ENCODE measurements around the gene GIGYF2. TPM values are rescaled to one million over a fixed set of nuclear protein-coding genes. Genes with fewer than 3 reads are reported as not detected.

Gene GIGYF2
- total and polyA plus RNA-seq, 2 of the 13 experiments (the other 11 are each of a cell fraction or from before 2014, with no cell fraction given) = 44.9 to 73.5 TPM

- no peak for TF ChIP-seq ZMYM4 (CRISPR knock-in tag; IDR thresholded peaks at IDR 0.05)
- no peak for TF ChIP-seq KDM5B (CRISPR knock-in tag; IDR thresholded peaks at IDR 0.05; ENCODE audit: borderline replicate concordance)
- TF ChIP-seq ZNF567 (CRISPR knock-in tag; IDR thresholded peaks at IDR 0.05; ENCODE audit: borderline replicate concordance) = no peak
- TF ChIP-seq WIZ (CRISPR knock-in tag; IDR thresholded peaks at IDR 0.05) = no peak
- no peak for TF ChIP-seq TERF1 (CRISPR knock-in tag; IDR thresholded peaks at IDR 0.05)
- TF ChIP-seq NFYC (CRISPR knock-in tag; IDR thresholded peaks at IDR 0.05) = no peak
- no peak for TF ChIP-seq ZNF468 (CRISPR knock-in tag; IDR thresholded peaks at IDR 0.05)
- TF ChIP-seq TCF7L2 (IDR thresholded peaks at IDR 0.05; ENCODE audit: low read depth, low read length) = no peak
- no peak for TF ChIP-seq RELA (CRISPR knock-in tag; IDR thresholded peaks at IDR 0.05)
- no peak for TF ChIP-seq TBX2 (CRISPR knock-in tag; IDR thresholded peaks at IDR 0.05; ENCODE audit: borderline replicate concordance)
Measured at GRCh38 chr2:232741294-232741693, 44.2 kb downstream of the GIGYF2 start (continued).

DNA sequence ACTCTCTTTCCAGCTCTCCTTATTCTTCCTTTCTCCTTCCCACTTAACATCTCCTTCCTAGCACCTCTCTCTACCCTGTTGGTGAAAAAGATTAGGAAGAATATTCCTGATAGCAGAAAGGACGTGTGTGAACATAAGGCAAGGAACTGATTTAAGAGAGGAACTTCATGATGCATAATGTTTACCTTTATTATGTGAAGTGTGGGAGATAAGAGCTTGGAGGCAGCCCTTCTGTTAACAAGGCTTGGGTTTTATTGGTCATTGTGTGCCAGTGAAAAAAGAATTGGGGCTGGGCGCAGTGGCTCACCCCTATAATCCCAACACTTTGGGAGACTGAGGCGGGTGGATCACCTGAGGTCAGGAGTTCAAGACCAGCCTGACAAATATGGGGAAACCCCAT lies 44.8 kb downstream of the GIGYF2 start:
- in situ Hi-C loops (cut with HindIII; ENCODE audit: extremely low pct_ligation_motif_present, low pct_unique_long_range_greater_than_20kb) = no loop called here

More for the DNA sequence above, 44.8 kb downstream of the GIGYF2 start:
- H3K36me3 ChIP-seq (replicated peaks in 1 of 2; ENCODE audit: control insufficient read depth in 1 of 2, insufficient read depth in 2 of 2, low read length in 2 of 2) = peaks cover 6 to 40% of the 10 kb centered on the region in 2 experiments
- H2AFZ ChIP-seq (ENCODE audit: low read length) = no peak overlapping the region
- no peak for DNase-seq (ENCODE audit: low spot score)
- peaks cover 5% of the 10 kb centered on the region; the same call in 1 of the 2 replicates for H3K4me1 ChIP-seq (ENCODE audit: insufficient read depth, low read length)
- TF ChIP-seq SMARCC2 (IDR thresholded peaks at IDR 0.05) (no peak), ATM (IDR thresholded peaks at IDR 0.05; ENCODE audit: borderline replicate concordance) (no peak), PHF8 (CRISPR knock-in tag; IDR thresholded peaks at IDR 0.05) (no peak), HOXA7 (CRISPR knock-in tag; IDR thresholded peaks at IDR 0.05) (no peak), RBFOX2 (IDR thresholded peaks at IDR 0.05; ENCODE audit: low read depth, low read length) (no peak), NFE2 (CRISPR knock-in tag; IDR thresholded peaks at IDR 0.05) (no peak), NCOR1 (IDR thresholded peaks at IDR 0.05; ENCODE audit: borderline replicate concordance, low read length) (no peak), ZNF235 (CRISPR knock-in tag; IDR thresholded peaks at IDR 0.05; ENCODE audit: borderline replicate concordance) (no peak), FOXK2 (IDR thresholded peaks at IDR 0.05) (no peak)
- TF ChIP-seq, protein P1, sequence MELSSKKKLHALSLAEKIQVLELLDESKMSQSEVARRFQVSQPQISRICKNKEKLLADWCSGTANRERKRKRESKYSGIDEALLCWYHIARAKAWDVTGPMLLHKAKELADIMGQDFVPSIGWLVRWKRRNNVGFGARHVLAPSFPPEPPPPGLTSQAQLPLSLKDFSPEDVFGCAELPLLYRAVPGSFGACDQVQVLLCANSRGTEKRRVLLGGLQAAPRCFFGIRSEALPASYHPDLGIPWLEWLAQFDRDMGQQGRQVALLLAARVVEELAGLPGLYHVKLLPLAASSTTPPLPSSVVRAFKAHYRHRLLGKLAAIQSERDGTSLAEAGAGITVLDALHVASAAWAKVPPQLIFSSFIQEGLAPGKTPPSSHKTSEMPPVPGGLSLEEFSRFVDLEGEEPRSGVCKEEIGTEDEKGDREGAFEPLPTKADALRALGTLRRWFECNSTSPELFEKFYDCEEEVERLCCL (CRISPR knock-in tag; IDR thresholded peaks at IDR 0.05; ENCODE audit: borderline replicate concordance) = no peak
- no peaks in the 10 kb centered on the region for H3K27me3 ChIP-seq (ENCODE audit: control insufficient read depth in 1 of 2, insufficient read depth in 2 of 2, low read length in 2 of 2)
- 96% methylated on average over 3 of the region's 3 CpGs for WGBS (ENCODE audit: low lambda C conversion rate)
- no peak overlapping the region for H3K4me2 ChIP-seq (ENCODE audit: low read depth, low read length)
- H4K20me1 ChIP-seq (ENCODE audit: insufficient read depth, low read length) = no peaks in the 10 kb centered on the region
- intact Hi-C loops (cut with micrococcal nuclease; ENCODE audit: unreplicated experiment) = loop anchor here (10.0 kb wide), 1 partner anchor 137 kb away; no protein-coding TSS in a partner anchor
- no peak overlapping the region for H3K27ac ChIP-seq (ENCODE audit: extremely low read length, insufficient read depth, low read length)
- no TSS peak for BruUV-seq (replicated peaks)
- H3K4me3 ChIP-seq (replicated peaks in 1 of 3; ENCODE audit: insufficient read depth in 1 of 3, low read depth in 2 of 3, low read length in 3 of 3) = no peak overlapping the region
- H3K79me2 ChIP-seq (ENCODE audit: insufficient read depth, low read length) = peaks cover 2% of the 10 kb centered on the region
- H3K9me3 ChIP-seq (ENCODE audit: low read length) = no peaks in the 10 kb centered on the region
- ChIA-PET CTCF (ENCODE audit: low intra/inter-chr PET ratio, low total read pairs) (no interaction called here), POLR2A (no interaction called here)
- no peak for ATAC-seq
- no peak overlapping the region for H3K9ac ChIP-seq (ENCODE audit: insufficient read depth, low read depth, low read length)
- FAIRE-seq = no peak
